GM18909 (cell line): ENCODE data around the gene ACOXL.

Source experiments
- ATAC-seq: cut with Tn5 transposase; IDR thresholded peaks from one replicate; pipeline ENCODE4 v1.9.1; 2021; ENCODE audit warnings: mild to moderate bottlenecking; ENCODE audit not compliant: unreplicated experiment, poor library complexity

Gene ACOXL

GRCh38 chr2:111117598-111118480 is 385.5 kb downstream of the ACOXL start:
- no peak for ATAC-seq

GRCh38 chr2:111118481-111118980 is 386.2 kb downstream of the ACOXL start:
- ATAC-seq, result no peak

- no peak for ATAC-seq
Measured at GRCh38 chr2:111118981-111119821, 386.8 kb downstream of the ACOXL start.

GRCh38 chr2:111119822-111120252 is 387.5 kb downstream of the ACOXL start:
- ATAC-seq, result no peak

GRCh38 chr2:111120253-111121027 is 388.1 kb downstream of the ACOXL start, which contains the start of gene BCL2L11:
Gene BCL2L11 (plus strand): TSS chr2:111120914. CDS start chr2:111123746, 2,832 bp downstream.
- ATAC-seq, result peak; percentile 57

GRCh38 chr2:111121028-111121827 is 388.9 kb downstream of the ACOXL start:
- ATAC-seq, result peak; percentile 6

GRCh38 chr2:111121828-111122630 is 389.7 kb downstream of the ACOXL start:
- peak; percentile 47 for ATAC-seq

GRCh38 chr2:111122631-111123421 is 390.5 kb downstream of the ACOXL start:
- no peak for ATAC-seq

- no peak for ATAC-seq
Measured at GRCh38 chr2:111123751-111124150, 391.4 kb downstream of the ACOXL start.

- no peak for ATAC-seq
Measured at GRCh38 chr2:111126581-111126980, 394.2 kb downstream of the ACOXL start.

GRCh38 chr2:111127351-111127750 is 395.0 kb downstream of the ACOXL start:
- no peak for ATAC-seq

GRCh38 chr2:111128096-111128495 is 395.7 kb downstream of the ACOXL start:
- no peak for ATAC-seq

GRCh38 chr2:111133603-111134002 is 401.2 kb downstream of the ACOXL start:
- ATAC-seq, result no peak

- no peak for ATAC-seq
Measured at GRCh38 chr2:111134055-111134454, 401.7 kb downstream of the ACOXL start.

GRCh38 chr2:111135237-111135909 is 403.0 kb downstream of the ACOXL start:
- ATAC-seq, result no peak

GRCh38 chr2:111135910-111136297 is 403.5 kb downstream of the ACOXL start:
- ATAC-seq, result no peak

GRCh38 chr2:111138839-111139238 is 406.5 kb downstream of the ACOXL start:
- ATAC-seq, result no peak
